Stimulated activated CD8-positive, alpha-beta memory T cell treated with anti-CD3 and anti-CD28 coated beads, Interleukin-15, amount 100 ng/mL, for 24 hours (primary cell): ENCODE measurements around the gene FGFR4.
A peak's percentile ranks its signal among the peaks of the same experiment; 100 is the strongest.

ENCODE experiments used
- DNase-seq: peaks from one replicate; pipeline ENCODE4 v3.0.0-alpha.2; 2020; ENCODE audit warnings: low read depth

Gene FGFR4

GRCh38 chr5:177132136-177133095, 45.7 kb downstream of the FGFR4 start:
- peak; percentile 12 for DNase-seq

DNA sequence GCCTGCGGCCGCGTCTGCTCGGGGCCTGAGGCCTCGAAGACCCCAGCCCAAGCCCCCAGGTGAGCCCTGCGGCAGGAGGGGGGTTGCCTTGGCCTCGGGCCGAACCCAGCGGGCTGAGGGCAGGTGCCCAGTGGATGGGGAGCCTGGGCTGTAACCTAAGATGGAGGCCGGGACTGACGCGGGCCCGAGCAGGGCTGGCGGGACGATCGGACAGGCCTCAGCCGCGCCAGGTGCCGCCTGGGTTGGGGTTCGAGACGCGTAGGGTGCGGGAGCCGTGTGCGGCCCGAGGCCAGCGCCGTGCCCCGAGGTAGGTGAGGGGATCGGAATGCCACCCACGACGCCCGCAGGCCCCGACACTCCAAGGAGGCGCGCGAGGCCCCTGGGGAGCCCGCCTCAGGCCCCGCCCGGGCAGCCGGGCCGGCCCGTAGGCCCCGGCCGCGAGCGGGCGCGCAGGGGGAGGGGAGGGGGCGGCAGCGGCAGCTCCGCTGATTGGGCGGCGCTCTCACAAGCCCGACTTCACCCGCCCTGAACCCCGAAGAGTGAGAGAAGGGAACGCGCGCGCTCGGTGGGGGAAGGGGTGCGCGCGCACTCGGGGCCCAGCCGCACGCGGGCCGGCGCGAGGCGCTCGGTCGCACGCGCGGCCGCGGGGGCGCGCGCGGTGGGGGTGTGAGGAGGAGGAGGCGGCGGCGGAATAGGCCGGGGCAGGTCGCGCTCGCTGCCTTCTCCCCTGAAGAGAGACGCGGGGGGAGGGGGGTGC, 46.6 kb downstream of the FGFR4 start, which contains the start of gene NSD1:
TSS of gene NSD1 (plus strand) at position 678 of the 757 bp plus-strand sequence. CDS start 1,331 bp downstream, outside the sequence.
- peak; percentile 82 for DNase-seq

DNA sequence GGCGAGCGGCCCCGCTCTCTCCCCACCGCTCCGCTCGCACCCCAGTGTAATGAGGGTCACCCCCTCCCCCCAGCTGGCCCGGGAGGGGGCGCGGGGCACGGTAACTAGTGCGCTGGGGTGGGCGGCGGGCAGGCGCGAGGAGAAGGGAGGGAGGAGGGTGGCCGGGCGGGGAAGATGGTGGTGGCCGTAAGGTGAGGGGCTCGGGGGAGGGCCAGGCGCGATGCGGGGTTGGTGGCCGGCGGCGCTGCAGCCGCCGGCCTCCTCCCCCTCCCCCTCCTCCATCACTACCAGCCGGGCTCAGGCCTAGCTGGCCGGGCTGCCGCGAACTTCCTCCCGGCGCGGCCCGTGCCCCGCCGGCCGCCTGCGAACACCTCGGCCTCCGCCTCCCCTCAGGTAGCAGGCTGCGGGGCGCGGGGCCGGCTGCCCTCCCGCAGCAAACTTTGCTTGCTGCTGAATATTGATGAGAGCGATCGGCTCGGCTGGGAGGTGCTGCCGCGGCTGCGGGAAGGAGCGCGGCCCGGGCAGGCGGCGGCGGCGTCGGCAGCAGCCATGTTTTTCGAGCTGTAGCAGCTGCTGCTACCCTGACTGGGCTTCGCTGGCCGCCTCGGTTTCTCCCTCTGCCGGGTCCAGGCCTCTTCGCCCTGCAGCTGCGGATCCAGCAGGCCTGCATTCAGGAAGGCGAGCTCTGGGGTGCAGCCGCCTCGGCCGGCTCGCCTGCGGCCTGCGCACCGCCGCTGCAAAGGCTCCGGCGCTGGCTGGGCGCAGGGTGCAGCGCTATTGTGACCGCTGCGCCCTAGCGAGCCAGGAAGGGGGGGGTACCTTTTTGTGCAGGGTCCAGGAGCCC, 47.4 kb downstream of the FGFR4 start:
- DNase-seq: peak; percentile 23

GRCh38 chr5:177134697-177135225, 48.0 kb downstream of the FGFR4 start:
- no peak for DNase-seq

DNA sequence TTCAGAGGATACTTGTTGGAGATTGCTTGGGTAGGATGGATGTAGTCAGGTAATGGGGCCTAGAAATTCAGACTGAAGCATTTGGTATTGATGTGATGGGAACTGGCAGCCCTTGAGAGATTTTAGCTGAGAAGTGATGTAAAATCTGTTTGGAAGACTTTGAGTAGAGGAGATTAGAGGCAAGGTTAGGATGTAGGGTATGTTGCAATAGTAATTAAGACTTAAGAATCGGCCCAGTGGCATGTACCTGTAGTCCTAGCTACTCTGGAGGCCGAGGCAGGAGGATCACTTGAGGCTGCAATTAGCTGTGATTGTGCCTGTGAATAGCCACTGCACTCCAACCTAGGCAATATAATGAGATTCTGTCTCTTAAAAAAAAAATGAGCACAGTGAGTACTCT, 53.6 kb downstream of the FGFR4 start:
- DNase-seq: no peak

GRCh38 chr5:177141496-177141895, 54.8 kb downstream of the FGFR4 start:
- no peak for DNase-seq

DNA sequence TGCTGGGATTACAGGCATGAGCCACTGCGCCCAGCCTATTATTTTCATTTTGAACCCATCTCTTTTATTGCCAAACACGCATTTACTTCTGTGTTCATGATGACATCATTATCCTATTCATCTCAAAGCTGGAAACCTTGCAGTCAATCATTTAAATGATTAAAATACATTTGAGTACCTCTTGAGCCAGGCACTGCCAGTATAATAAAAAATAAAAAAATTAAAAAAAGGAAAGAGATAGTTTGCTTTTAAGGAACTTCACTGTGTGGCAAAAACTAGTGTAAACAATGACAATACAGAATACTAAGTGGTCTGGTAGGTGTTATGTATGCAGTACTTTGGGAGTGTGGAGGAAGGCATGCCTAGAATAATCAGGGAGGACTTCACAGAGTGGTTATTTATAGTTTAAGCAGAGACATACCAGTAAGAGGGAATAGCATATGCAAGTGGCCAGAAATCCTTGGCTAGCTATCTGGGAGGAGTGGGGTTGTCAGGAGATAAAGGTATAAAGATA, 55.4 kb downstream of the FGFR4 start:
- DNase-seq: no peak

DNA sequence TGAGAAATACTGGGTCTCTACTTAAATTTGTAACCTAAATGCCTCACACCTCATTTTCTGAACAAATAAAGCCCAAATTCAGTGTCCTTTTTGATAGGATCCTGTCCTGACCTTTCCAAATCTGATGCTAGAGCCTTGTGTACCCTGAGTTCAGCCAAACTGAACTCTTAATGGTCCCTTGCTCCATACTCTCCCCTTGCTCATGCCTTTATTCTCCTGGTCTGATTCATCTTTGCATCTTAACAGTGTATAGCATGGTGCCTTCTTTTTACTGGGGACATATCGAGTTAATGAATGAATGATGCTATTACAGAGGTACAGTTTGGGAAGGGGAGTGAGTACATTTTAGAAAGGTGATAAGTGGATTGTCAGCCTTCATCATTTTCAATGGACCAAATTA, 56.1 kb downstream of the FGFR4 start:
- no peak for DNase-seq

DNA sequence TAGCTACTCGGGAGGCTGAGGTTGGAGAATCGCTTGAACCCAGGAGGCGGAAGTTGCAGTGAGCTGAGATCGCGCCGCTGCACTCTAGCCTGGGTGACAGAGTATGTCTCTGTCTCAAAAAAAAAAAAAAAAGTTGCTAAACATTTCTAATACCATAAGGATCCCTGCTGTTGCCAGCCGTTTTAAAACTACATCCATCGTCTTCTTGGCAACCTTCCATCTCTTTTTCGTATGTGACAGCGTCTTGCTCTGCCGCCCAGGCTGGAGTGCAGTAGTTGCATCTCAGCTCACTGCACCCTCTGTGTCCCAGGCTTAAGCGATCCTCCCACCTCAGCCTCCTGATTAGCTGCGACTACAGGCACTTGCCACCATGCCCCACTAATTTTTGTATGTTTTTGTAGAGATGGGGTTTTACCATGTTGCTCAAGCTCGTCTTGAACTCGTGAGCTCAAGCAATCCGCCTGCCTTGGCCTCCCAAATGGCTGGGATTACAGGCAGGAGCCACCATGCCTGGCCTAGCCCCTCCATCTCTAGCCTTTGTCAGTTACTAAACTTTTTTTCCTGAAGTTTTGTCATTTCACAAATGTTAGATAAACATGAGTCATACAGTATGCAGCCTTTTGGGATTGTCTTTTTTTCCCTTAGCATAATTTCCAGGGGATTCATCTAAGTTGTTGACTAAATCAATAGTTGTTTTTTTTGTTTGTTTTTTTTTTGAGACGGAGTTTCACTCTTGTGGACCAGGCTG, 60.4 kb downstream of the FGFR4 start:
- no peak for DNase-seq
